Fibroblast of lung (primary cell): ENCODE results near the gene UHRF1.

Source experiments
- CTCF ChIP-seq, 2 donors: IDR thresholded peaks in 1 of 2; conservative IDR thresholded peaks in 1 of 2; 1 replicate in 1 of 2; 2 replicates in 1 of 2; pipeline ENCODE4 v1.5.1; 2011 to 2012; ENCODE audit warnings: low read length in 2 of 2, control low read depth in 1 of 2, inconsistent platforms in 1 of 2, low read depth in 1 of 2, mild to moderate bottlenecking in 1 of 2
- EZH2 ChIP-seq: IDR thresholded peaks from 2 replicates; pipeline ENCODE4 v1.5.1; 2012; ENCODE audit warnings: low read length, control low read depth, mild to moderate bottlenecking; ENCODE audit errors: missing control alignments

GRCh38 chr19:4939466-4939865 lies 30.2 kb downstream of the UHRF1 start:
- TF ChIP-seq CTCF (conservative IDR thresholded peaks at IDR 0.05 in 1 of 2, IDR thresholded peaks at IDR 0.05 in 1 of 2; ENCODE audit: low read depth in 1 of 2, low read length in 2 of 2): no peak
- TF ChIP-seq EZH2: no peak
